Choroid plexus epithelial cell (primary cell): ENCODE data around the gene C1QTNF12.
A peak's percentile ranks its signal among the peaks of the same experiment; 100 is the strongest.

ENCODE experiments used
- DNase-seq: peaks from one replicate; pipeline ENCODE4 v3.0.0-alpha.2; 2010; ENCODE audit warnings: low read depth
- H3K4me3 ChIP-seq: 2 replicates; pipeline ENCODE4 v1.5.1; 2011; ENCODE audit warnings: low read depth, mild to moderate bottlenecking, control low read depth, low read length, moderate library complexity
- CTCF ChIP-seq: conservative IDR thresholded peaks from 2 replicates; pipeline ENCODE4 v1.5.1; 2011; ENCODE audit warnings: low read depth, mild to moderate bottlenecking, control low read depth, inconsistent platforms, low read length, moderate library complexity

The C1QTNF12 gene

GRCh38 chr1:1215881-1216605, 30.5 kb downstream of the C1QTNF12 start:
- no peak for DNase-seq
- TF ChIP-seq CTCF, result no peak
- H3K4me3 ChIP-seq, result no peak overlapping the region

DNA sequence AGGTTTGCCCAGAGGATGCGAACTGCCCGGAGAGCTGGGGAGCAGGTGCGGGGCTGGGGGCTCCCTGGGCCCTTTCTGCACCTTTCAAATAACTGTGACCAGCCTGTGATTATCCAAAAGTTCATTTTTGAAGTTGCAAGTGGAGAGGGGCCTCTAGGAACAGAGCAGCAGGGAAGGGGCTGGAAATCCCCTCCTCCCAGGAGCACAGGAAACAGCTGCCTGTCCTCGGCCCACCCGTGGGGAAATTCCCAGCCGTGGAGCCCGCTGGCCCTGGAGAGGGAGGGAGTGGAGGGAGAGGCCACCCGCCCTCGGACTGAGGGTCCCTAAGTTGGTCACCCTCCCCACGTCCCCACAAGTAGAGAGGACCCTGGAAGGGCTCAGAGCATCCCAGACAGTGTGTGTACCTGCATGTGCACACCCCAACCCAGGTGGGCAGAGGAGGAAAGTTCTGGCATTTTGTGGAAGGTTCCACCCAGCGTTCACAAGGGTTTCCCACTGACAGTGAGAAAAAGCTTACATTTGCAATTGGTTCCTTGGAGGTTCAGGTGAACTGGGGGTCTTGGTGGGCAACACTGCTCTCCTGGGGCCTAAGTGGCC, 31.3 kb downstream of the C1QTNF12 start:
- peak; percentile 22 for DNase-seq
- H3K4me3 ChIP-seq, result no peak overlapping the region

DNA sequence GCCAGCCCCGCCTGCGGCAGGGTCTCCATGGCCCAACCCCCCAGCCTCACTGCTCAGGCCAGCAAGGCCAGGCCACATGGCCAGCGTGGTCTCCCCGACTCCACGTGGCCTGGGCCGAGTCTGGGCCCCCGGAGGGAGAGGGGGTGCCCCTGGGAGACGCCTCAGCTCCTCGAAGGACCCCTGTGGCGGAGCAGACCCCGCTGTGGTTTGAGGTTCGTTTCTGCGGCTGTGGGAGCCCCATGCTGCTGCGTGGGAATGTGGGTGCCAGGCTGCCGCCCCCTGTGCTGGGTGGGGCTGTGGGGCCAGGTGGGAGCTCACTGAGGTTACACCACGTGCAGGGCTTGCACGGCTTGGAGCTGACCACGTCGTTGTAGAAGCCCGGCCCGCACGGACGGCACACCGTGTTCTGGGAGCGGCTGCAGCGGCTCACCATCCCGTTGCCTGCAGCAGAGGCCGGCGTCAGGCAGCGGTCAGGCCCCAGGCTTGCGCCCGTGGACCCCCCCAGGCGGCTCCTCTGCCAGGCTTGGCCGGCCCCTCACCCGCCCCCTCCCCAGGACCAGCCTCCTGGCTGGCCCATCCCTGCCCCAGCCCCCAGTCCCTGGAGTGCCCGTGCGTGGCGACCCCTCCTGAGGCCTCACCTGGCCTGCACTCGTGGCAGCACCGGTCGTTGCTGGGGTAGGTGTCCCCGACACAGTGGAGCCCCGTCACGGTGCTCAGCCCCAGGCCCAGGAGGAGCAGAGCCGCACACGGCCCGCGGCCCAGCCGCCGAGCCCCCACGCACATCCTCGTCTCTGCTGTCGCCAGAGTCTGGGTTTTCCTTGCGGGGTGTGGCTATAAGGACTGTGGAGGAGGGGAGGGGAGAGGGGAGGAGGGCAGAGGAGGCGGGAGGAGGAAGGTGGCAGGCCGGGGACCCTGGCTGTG, 32.9 kb downstream of the C1QTNF12 start, which contains the start of gene TNFRSF4:
Gene TNFRSF4 (minus strand): TSS at position 809 of the 921 bp plus-strand sequence. CDS start 26 bp downstream, at position 783.
- TF ChIP-seq CTCF, result no peak
- H3K4me3 ChIP-seq, result no peak within 1 kb of the TSS
- DNase-seq, result no peak

More for the DNA sequence above, 31.3 kb downstream of the C1QTNF12 start:
- no peak for TF ChIP-seq CTCF

GRCh38 chr1:1212780-1213344, 33.7 kb downstream of the C1QTNF12 start:
- TF ChIP-seq CTCF, result no peak
- no peak for DNase-seq
- no peak overlapping the region for H3K4me3 ChIP-seq

GRCh38 chr1:1211541-1212441, 34.7 kb downstream of the C1QTNF12 start:
- no peak for DNase-seq
- TF ChIP-seq CTCF, result no peak
- no peak overlapping the region for H3K4me3 ChIP-seq
